ENCODE data around the gene PVALB.

The PVALB gene, protein sequence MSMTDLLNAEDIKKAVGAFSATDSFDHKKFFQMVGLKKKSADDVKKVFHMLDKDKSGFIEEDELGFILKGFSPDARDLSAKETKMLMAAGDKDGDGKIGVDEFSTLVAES

DNA sequence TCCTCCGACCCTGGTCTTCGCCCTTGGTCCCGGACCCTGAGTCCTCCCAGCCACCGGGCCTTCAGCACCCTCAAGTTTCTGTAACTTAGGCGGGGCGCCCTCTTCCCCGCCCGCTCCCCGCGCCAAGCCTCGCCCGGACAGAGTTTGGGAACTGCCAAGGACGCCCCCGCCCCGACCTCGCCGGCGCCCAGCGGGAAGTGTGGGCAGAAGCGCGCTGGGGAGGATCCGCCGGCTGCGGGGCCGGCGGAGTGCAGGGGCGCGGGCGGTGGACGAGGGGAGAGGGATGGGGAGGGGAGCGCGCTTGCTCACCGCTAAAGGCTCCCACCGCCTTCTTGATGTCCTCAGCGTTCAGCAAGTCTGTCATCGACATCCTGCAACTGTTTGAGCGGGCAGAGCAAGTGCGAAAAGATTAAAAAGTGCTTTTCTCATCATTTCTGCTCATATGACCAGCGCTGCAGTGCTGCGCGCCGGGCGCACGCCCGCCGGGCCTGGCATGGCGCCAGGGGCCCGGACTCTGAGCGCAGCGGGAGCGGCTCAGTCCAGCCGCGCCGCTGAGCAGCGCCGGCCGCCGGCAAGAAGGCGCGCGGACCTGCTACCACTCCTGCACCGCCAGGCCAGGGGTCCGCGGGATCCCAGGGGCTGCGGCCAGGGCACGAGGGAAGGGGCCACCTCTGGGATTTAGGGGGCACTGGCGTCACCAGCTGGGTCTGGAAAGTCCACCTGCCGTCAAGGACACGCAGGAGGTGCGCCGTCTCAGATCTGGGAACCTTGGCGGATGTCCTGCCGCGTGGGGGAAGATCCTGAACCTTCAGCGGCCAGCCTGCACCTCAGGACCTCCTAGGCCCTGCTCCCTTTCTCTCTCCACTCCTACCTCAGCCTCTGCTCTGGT lies at the start of gene PVALB:
Gene PVALB (minus strand): TSS at position 400 of the 889 bp plus-strand sequence. CDS start 30 bp downstream, at position 370.
- DNase-seq: no peak

DNA sequence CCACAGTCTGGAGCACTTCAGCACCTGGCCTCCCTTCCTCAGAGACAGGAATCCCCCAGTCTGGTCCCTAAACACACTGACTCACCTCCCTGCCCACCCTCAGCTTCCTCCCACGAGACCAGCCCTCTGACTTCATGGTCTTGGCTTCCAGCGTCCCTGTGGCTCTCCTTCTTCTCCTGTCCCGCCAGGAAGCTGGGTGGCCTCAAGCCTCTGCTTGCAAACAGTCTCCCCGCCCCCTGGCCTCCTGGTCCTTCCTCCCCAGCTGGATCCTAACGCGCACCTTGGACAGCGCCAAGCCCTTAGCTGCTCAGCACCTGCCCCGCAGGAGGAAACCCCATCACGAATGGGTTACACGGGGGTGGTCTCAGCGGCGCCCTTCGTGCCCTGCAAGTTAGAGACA lies 48.5 kb upstream of the PVALB start:
- DNase-seq: no peak

DNA sequence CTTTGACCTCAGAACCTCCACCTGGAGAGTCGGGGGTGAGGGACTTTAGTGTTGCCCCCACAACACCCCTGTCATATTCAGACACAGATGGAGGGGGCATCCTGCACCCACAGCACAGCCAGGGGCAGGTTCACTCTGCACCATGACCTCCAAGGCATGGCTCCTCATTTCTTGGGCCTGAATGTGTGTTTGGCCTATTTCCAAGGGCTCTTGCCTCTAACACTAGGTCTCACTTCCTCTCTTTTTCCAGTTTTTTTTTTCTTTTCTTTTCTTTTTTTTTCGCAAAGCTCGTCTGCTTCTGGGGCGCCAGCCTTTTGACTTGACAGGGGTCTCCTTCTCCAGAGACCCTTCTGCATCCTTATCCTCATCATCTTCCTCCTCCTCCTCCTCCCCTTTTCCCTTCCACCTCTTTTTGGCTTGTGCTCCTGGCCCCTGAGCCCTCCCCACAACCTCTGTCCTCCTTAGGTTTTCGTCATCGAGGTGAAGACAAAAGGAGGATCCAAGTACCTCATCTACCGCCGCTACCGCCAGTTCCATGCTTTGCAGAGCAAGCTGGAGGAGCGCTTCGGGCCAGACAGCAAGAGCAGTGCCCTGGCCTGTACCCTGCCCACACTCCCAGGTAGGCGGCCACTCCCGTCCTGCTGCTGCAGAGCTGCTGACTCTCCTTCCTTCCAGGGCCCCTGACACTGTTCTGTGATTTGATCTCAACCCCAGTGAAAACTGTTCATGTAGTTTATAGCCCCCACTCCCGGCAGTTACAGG lies 47.8 kb upstream of the PVALB start:
- DNase-seq: no peak

DNA sequence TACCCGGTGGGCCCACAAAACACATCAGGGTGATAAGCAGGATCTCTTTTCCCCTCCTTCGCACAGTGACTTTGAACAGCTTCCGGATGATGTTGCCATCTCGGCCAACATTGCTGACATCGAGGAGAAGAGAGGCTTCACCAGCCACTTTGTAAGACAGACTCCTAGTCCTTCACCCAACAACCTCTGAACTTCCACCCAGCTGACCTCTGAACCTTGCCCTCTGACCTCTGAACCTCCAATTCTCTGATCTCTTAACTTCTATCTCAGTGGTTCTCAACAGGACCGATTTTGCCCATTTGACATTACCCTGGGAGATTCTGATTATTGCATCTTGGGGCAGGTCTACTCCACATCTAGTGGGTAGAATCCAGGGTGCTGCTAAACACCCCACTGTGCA lies 47.1 kb upstream of the PVALB start:
- DNase-seq: no peak

DNA sequence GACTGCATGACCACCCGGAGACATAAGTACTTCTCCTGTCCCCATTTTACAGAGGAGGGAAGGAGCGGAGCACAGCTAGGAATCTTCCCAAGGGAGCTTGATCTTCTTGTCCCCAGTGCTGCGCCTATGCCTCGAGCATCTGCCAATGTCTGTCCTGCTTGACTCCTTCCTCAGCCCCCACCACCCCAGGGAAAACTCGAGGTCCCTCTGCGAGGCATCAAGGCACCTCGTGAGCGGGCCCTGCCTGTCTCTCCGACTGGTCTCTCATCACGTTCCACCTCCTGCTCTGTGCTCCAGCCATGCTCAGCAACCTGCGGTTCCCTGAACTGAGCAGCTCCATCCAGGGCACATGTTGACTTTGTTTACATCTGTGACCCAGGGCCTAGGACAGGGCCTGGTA lies 46.4 kb upstream of the PVALB start:
- DNase-seq: no peak

DNA sequence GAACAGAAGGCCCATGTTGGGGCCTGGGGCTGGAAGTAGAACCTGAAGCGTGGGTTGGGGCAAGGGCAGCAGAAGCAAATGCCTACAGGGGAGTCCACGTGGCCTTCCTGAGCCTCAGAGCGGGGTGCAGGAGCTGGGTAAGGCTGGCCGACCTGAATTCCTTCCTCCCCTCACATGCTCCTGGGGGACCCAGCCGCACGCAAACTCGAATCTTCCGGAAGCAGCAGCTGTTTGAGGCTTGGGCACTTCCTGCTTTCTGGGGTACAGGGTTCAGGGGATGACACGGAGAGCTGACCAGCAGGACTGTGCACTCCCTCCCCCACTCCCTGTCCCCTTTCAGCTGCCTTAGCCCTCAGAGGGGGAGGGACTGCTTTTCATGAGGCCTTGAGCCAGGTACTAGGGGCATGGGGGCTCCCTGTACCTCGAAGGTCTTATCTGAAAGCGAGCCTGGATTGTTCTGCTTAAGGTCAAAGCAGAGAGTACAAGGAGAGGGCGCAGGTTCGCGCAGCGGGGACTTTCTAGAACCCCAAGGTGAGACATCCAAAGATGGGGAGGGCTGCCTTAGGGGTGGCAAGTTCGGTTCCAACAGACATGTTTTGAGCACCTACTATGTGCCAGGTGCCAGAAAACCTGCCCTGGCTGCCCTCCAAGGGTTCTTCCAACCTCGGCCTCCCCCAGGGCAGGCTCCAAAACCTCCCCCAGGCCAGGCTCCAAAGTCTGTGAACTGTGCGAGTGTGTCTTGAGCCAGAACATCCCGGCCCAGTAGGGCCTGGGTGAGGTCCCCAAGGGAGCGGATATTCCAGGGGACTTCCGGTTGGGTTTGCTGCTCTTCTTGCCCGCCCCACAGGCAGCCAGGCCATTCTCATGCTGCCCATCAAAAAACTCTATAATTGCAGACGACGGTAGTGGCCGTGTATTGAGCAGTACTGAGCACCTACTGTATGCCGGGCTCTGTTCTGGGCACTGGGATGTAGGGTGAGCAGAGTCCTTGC lies 45.7 kb upstream of the PVALB start:
- DNase-seq: peak; percentile 56

DNA sequence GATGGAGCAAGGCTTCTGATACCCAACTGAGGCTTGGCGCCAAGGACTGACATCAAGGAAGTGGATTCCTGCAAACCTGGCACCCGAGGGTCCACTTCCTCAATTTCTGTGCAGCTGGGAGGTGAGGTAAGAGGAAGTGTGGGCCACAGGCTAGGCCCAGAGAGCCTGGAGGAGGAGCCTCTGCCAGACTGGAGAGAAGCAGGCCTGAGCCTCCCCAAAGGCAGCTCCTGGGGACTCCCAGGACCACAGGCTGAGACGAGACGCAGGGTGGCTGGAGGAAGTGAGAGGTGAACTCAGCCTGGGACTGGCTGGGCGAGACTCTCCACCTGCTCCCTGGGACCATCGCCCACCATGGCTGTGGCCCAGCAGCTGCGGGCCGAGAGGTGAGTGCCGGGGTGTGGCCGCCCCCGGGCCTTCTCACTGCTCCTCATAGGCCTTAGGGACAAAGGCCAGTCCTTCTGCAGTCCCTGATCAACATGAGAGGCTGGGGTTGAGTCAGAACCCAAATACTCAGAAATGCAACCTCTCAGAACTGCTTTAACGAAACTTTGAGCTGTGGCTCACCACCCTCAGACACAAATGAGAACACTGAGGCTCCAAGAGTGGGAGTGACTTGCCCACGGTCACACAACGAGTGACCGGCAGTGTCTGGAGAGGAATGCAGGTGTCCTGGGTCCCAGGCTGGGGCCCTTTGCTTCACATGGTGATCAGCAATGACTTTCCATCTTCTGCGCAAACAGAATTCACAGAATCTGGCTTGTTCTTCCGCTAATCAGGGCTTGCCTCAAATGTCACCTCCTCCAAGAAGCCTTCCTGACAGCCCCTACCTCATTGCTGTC lies 44.2 kb upstream of the PVALB start, which contains the start of gene NCF4:
Gene NCF4 (plus strand): TSS at position 186 of the 839 bp plus-strand sequence. CDS start 166 bp downstream, at position 352.
- DNase-seq: peak; percentile 91

DNA sequence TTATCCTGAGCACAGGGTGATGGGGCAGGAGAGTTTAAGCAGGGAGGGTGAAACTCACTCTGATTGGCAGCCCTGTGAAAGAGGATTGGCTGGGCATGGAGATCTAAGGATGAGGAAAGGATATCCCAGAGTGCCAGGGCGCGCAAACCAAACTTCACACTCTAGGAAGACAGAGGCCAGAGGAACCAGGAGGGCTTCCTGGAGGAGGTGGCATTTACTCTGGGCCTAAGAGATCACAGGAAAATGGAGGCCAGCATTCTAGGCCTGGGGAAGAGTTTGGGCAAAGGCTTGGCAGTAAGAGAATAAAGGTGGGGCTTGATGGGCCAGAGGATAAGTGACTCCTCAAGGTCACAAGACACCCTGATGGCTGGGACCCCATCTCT lies 43.6 kb upstream of the PVALB start:
- DNase-seq: no peak

DNA sequence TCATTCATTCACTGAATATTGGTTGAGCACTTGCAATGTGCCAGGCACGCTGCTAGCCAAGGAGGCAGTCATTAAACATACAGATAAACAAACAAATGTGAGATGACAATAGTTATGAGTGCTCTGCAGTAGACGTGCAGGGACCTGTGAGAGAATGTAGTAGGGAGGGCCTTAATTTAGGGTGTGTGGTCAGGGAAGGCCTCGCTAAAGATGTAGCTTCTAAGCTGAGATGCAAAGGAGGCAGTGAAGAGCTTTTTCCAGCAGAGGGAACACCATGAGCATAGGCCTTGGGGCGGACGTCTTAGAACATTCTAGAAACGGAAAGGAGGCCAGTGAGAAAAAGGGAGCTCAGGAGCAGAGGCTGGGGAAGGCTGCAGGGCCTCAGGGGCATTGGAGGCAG lies 43.2 kb upstream of the PVALB start:
- no peak for DNase-seq

DNA sequence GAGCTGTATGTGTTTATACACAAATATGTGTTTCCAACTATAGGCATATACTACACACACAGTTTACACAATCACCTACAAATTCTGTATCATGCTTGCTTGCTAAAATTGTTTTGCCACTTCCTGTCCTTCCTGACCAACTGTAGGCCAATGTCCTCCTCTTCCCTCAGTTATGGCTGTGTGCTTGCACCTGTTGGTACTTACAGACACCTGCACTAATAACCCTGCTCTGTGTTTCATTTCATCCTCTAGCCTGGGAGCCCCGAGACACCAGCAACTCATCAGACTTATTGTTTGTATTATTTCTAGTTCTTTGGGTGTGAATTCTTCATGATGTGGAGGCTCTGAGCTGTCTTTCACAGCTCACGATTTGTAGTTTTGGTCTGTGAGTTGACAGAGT lies 42.1 kb upstream of the PVALB start:
- no peak for DNase-seq

DNA sequence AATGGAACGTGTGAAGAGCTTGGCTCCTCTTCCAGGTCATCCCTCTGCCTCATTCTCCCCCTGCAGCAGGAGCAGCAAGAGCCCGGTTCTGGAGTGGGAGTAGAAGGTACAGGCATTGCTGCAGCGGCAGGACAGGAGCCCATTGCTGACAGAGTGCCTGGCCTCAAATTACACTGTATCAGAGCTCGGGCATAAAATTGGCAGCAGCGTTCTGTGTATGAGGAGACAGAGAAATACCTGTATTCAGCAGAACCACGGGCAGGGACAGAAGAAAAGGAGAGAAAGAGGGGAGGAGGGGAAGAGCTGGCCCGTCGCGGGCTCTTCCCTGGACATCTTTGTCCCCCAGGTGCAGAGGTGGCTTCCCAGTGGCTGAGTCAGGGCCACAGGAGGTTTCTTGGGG lies 41.3 kb upstream of the PVALB start:
- no peak for DNase-seq

DNA sequence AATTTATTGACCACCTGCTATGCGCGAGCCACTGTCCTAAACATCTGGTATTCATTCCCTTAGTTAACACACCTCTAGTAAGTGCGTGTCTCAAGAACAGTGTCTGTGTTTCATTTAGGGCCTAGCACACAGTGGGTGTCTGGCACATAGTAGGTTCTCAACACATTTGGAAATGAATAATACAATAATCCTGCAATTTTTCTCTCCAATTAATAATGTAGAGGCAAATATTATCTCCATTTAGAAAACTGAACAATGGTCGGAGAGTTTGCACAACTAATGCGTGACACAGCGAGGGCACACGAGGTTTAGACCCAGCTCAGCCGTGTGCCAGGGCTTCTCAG lies 39.9 kb upstream of the PVALB start:
- no peak for DNase-seq

DNA sequence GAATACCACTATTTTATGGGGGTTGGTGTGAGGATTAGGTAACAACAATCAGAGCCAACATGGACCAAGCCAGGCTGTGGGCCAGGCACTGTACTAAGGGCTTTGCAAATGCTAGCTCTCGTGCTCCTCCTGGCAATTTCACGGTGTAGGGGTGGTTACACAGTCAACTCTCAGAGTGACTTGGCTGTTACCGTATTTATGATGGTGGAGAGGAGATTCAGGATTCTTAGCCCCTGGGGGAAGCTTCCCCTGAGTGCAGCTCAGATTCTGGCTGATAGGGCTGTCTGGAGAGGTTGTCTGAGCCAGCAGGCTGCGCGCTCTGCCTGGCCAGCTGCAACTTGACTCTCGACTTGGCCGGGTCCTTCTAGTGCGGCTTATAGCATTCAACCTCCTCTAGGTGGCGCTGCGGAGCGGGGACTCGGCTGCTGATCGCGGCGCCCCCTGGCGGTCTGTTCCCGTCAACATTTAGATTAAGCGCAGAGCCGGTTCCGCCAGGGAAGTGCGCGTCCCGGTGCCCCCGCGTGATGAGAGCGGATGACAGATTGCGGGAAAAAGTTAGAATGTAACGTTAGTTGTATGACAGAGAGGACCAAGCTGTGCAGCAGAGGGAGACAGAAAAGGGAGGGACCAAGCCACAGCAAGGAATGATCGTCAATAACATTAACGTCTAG lies 39.4 kb upstream of the PVALB start:
- peak; percentile 92 for DNase-seq

DNA sequence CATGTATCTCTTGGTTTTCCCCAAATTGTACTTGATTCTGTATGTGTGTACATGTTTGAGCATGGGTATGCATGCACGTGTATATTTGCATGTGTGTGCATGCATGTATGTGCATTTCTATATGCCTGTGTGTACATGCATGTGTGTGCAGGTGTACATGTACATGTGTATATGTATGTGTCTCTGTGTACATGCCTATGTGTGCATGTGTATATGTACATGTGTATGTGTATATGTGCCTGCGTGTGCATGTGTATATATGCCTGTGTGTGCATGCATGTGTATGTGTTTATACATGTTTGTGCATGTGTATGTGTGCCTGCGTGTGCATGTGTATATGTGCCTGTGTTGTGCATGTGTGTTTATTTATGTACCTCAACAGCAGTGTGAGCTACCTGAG lies 38.6 kb upstream of the PVALB start:
- no peak for DNase-seq

DNA sequence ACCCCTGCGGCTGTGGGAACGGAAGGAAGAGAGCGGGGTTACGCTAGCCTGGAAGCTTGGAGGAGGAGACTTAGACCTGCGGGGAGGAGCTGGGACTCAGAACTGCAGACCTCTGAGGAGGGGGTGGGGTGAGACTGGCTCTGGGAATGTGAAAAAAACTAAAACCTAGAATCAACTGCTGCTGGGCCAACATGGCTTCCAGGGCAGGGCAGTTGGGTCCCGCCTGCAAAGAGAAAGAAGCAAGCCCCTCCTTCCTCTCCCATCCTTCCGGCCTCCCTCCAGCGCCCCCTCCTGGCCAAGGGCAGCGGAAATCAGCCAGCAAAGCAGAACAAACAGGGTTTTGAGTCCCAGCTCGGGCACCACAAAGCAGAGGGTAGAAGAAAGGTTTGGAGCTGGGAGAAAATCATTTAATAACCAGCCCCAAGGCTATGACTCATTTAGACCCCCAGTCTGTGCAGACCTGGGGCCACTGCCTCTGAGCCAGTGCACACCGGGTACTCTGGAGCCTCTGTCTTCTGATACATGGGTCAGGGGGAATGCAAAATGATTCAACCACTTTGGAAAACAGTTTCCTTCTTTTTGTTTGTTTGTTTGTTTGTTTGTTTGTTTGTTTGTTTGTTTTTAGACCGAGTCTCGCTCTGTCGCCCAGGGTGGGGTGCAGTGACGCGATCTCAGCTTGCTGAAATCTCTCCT lies 36.7 kb upstream of the PVALB start:
- DNase-seq: peak; percentile 94

DNA sequence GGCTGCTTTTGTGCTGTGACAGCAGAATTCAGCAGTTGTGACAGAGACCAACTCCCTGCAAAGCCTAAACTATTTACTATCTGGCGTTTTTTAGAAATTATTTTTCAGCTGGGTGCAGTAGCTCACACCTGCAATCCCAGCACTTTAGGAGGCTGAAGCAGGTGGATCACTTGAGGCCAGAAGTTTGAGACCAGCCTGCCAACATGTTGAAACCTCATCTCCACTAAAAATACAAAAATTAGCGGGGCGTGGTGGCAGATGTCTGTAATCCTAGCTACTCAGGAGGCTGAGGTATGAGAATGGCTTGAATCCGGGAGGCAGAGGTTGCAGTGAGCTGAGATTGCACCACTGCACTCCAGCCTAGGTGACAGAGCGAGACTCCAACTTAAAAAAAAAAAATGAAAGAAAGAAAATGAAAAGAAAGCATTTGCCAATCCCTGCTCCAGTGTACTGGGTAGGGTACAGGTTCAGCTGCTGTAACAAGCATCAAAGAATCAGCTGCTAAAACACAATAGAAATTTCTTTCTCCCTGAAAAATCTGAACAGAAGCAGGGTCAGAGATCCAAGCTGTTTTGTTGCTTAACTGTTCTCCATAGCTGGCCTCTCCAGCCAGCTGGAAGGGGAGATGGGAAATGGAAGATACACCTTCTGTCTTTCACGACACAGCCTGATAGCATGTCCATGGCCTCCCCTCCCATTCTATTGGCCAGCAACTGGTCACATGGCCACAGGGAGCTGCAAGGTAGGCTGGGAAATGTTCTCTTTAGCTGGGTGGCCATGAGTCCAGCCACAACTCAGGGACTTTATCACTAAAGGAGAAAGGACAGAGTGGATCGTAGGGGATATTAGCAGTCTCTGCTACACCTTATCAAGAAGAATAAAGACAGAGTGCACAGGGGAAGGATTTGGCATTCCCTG lies 35.5 kb upstream of the PVALB start:
- DNase-seq: no peak

DNA sequence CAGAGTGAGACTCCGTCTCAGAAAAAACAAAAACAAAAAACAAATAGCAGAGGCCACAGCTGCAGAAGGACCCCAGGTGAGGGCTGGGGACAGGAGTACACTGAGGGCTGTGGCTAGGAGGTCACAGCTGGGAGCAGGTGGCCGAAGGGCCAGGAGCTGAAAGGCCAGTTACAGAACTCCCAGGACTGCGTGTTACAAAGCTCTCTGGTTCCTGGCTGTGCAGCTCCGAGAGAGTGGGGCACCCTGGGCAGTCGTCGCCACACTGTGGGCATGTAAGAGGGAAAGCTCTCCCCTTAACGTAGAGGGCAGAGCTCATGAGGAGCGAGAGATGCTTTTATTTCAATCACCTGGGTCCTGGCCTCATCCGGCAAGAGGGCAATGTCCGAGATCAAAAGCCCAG lies 33.8 kb upstream of the PVALB start:
- no peak for DNase-seq

DNA sequence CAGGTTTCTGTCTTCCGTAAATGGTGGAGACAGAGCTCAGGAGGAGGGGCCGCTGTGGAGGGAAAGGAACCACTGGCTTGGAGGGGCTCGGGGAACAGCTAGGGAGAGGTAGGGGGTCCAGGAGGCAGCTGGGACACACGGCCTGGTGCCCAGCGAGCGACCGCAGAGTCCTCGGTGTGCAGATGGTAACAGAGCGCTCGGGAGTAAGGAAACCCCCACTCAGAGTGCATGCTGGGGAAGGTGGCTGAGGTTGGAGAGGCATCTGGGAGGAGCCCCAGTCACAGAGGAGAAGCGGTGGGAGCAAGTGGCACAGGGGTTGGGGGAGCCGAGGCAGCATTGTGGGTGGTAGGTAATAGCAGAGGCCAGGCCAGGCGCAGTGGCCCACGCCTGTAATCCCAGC lies 33.2 kb upstream of the PVALB start:
- DNase-seq: no peak

DNA sequence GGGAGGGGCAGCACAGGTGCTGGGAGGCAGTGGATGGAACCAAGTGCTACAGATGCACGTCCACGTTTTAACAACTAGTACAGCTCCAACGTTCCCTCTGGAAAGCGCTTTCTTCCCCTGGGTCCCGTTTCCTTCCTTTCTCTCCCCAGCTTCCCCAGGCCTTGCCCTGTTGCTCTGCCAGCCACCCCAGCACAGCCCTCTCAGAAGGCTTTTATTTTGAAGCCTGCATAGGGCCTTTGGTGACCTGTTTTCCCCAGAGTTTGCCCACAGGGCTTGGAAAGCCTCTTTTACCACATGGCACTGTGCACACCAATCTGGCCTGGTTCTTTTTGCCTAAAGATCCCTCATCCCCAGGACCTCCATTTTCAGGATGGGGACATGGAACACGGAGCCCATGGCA lies 30.1 kb upstream of the PVALB start:
- no peak for DNase-seq
